ENCODE results near the gene PSKH1.

Gene PSKH1

GRCh38 chr16:67928561-67929364, 35.7 kb downstream of the PSKH1 start (continued):
- TF ChIP-seq ZSCAN4 (tag by site-specific recombination; IDR thresholded peaks at IDR 0.05) (peak; percentile 26; the same call in 1 of the 2 replicates), ZNF501 (tag by site-specific recombination; IDR thresholded peaks at IDR 0.05) (0 out of 2 replicates have a peak, but pooled peaks have one; percentile 36), ZEB2 (tag by site-specific recombination; IDR thresholded peaks at IDR 0.05) (peak; percentile 46; the same call in 1 of the 2 replicates), ZNF701 (tag by site-specific recombination; IDR thresholded peaks at IDR 0.05) (no peak), ZNF776 (tag by site-specific recombination; IDR thresholded peaks at IDR 0.05; ENCODE audit: borderline replicate concordance) (no peak), ZBTB11 (tag by site-specific recombination; conservative IDR thresholded peaks at IDR 0.05; ENCODE audit: low read depth) (no peak), SCRT1 (tag by site-specific recombination; IDR thresholded peaks at IDR 0.05; ENCODE audit: borderline replicate concordance) (peak; percentile 79), KLF16 (tag by site-specific recombination; IDR thresholded peaks at IDR 0.05) (0 out of 2 replicates have a peak, but pooled peaks have one; percentile 30), ZNF654 (tag by site-specific recombination; IDR thresholded peaks at IDR 0.05; ENCODE audit: low read depth) (peak; percentile 70), SCRT2 (tag by site-specific recombination; IDR thresholded peaks at IDR 0.05) (peak; percentile 94), ZNF391 (tag by site-specific recombination; IDR thresholded peaks at IDR 0.05; ENCODE audit: borderline replicate concordance, low read depth) (0 out of 2 replicates have a peak, but pooled peaks have one; percentile 62), ZNF18 (tag by site-specific recombination; IDR thresholded peaks at IDR 0.05) (peak; percentile 96), ZSCAN30 (tag by site-specific recombination; IDR thresholded peaks at IDR 0.05) (0 out of 2 replicates have a peak, but pooled peaks have one; percentile 38), ZNF692 (tag by site-specific recombination; IDR thresholded peaks at IDR 0.05) (peak; percentile 36; the same call in 1 of the 2 replicates), KLF9 (tag by site-specific recombination; IDR thresholded peaks at IDR 0.05; ENCODE audit: low read depth) (peak; percentile 70), ZNF350 (tag by site-specific recombination; IDR thresholded peaks at IDR 0.05) (no peak), KLF8 (tag by site-specific recombination; IDR thresholded peaks at IDR 0.05) (peak; percentile 37; the same call in 1 of the 2 replicates)

- H3K27ac ChIP-seq (ENCODE audit: extremely low read depth, low read depth, low read length) = no peak overlapping the region
- POLR2A ChIA-PET = interaction anchor here (0.6 to 0.7 kb wide), 2 partner anchors 383 to 456 kb away, joined by 3 read pairs; no protein-coding TSS in a partner anchor
- CTCF ChIA-PET = interaction anchor here (1.0 to 4.9 kb wide), 3 partner anchors 47 to 258 kb away, joined by 3 to 62 read pairs (median 15); partner anchors contain the start of gene NRN1L
- TF ChIP-seq ZNF521 (tag by site-specific recombination; IDR thresholded peaks at IDR 0.05) (no peak), GFI1B (tag by site-specific recombination; IDR thresholded peaks at IDR 0.05) (no peak), PRDM4 (tag by site-specific recombination; IDR thresholded peaks at IDR 0.05) (no peak), ZNF324 (tag by site-specific recombination; IDR thresholded peaks at IDR 0.05) (no peak), ZNF473 (tag by site-specific recombination; IDR thresholded peaks at IDR 0.05) (no peak), ZSCAN4 (tag by site-specific recombination; IDR thresholded peaks at IDR 0.05) (no peak), ZNF354C (tag by site-specific recombination; IDR thresholded peaks at IDR 0.05; ENCODE audit: borderline replicate concordance, low read depth) (no peak), ZNF623 (tag by site-specific recombination; IDR thresholded peaks at IDR 0.05) (no peak)
These were observed 37.1 kb downstream of the PSKH1 start for GRCh38 chr16:67930191-67930590.

More at GRCh38 chr16:67930191-67930590, 37.1 kb downstream of the PSKH1 start:
- Histone ChIP-seq H3K4me3 (ENCODE audit: low read depth, low read length) (no peak overlapping the region), H3K36me3 (ENCODE audit: control insufficient read depth in 2 of 2, insufficient read depth in 1 of 2, low read length in 2 of 2) (peaks cover 0 to 47% of the 10 kb centered on the region in 2 experiments; a peak in 2 of 3 replicates), H3K9me3 (ENCODE audit: control insufficient read depth, insufficient read depth, low read depth, low read length) (no peaks in the 10 kb centered on the region), H3K4me1 (ENCODE audit: control insufficient read depth, insufficient read depth, low read length) (peaks cover 10% of the 10 kb centered on the region; the same call in 1 of the 2 replicates)
